ENCODE results near the gene ANO4.
A peak's percentile ranks its signal among the peaks of the same experiment; 100 is the strongest.

ANO4 gene

GRCh38 chr12:101009274-101009673 lies 214.7 kb downstream of the ANO4 start:
- H3K9me3 ChIP-seq (ENCODE audit: severe bottlenecking) = peaks cover 6% of the 10 kb centered on the region
- H3K27ac ChIP-seq (ENCODE audit: poor library complexity, severe bottlenecking) = no peak overlapping the region
- DNase-seq (ENCODE audit: low spot score) (no peak), ATAC-seq (ENCODE audit: low read depth) (no peak)
- TF ChIP-seq CTCF (IDR thresholded peaks at IDR 0.05; ENCODE audit: poor library complexity, severe bottlenecking) = no peak
- H3K4me3 ChIP-seq (ENCODE audit: severe bottlenecking) = no peak overlapping the region
- H3K36me3 ChIP-seq (ENCODE audit: low read depth) = no peaks in the 10 kb centered on the region
- no peaks in the 10 kb centered on the region for H3K4me1 ChIP-seq (ENCODE audit: insufficient read depth, poor library complexity, severe bottlenecking)
- no peaks in the 10 kb centered on the region for H3K27me3 ChIP-seq (ENCODE audit: insufficient read depth, poor library complexity, severe bottlenecking)

GRCh38 chr12:101010896-101011295 lies 216.3 kb downstream of the ANO4 start:
- Histone ChIP-seq H3K27me3 (ENCODE audit: insufficient read depth, poor library complexity, severe bottlenecking) (no peaks in the 10 kb centered on the region), H3K4me1 (ENCODE audit: insufficient read depth, poor library complexity, severe bottlenecking) (no peaks in the 10 kb centered on the region), H3K4me3 (ENCODE audit: severe bottlenecking) (no peak overlapping the region), H3K27ac (ENCODE audit: poor library complexity, severe bottlenecking) (no peak overlapping the region), H3K36me3 (ENCODE audit: low read depth) (no peaks in the 10 kb centered on the region), H3K9me3 (ENCODE audit: severe bottlenecking) (peaks cover 6% of the 10 kb centered on the region)
- no peak for TF ChIP-seq CTCF (IDR thresholded peaks at IDR 0.05; ENCODE audit: poor library complexity, severe bottlenecking)
- no peak for DNase-seq (ENCODE audit: low spot score)
- no peak for ATAC-seq (ENCODE audit: low read depth)

- no peak overlapping the region for H3K27ac ChIP-seq (ENCODE audit: poor library complexity, severe bottlenecking)
- no peak for ATAC-seq (ENCODE audit: low read depth)
- H3K36me3 ChIP-seq (ENCODE audit: low read depth) = no peaks in the 10 kb centered on the region
- H3K4me3 ChIP-seq (ENCODE audit: severe bottlenecking) = no peak overlapping the region
- peaks cover 4% of the 10 kb centered on the region for H3K9me3 ChIP-seq (ENCODE audit: severe bottlenecking)
- H3K4me1 ChIP-seq (ENCODE audit: insufficient read depth, poor library complexity, severe bottlenecking) = peaks cover 13% of the 10 kb centered on the region
- no peak for DNase-seq (ENCODE audit: low spot score)
- H3K27me3 ChIP-seq (ENCODE audit: insufficient read depth, poor library complexity, severe bottlenecking) = no peaks in the 10 kb centered on the region
- no peak for TF ChIP-seq CTCF (IDR thresholded peaks at IDR 0.05; ENCODE audit: poor library complexity, severe bottlenecking)
These were observed 219.4 kb downstream of the ANO4 start for GRCh38 chr12:101013993-101014392.

DNA sequence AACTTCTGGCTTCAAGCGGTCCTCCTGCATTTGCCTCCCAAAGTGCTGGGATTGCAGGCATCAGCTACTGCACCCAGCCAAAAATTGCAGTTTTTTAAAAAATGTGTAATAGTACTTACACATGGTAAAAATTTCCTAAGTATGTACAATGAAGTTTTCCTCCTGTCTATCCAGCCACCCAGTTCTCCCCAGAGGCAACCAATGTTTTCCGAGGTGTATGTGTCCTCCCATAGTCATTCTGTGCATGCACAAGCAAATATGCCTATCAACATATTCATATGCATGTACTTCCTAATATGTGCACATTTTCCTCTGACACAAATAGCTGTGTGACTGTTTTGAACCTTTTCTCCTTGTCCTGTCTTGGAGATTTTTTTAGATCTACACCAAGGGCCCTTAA lies 220.5 kb downstream of the ANO4 start:
- Histone ChIP-seq H3K4me1 (ENCODE audit: insufficient read depth, poor library complexity, severe bottlenecking) (peaks cover 23% of the 10 kb centered on the region), H3K27me3 (ENCODE audit: insufficient read depth, poor library complexity, severe bottlenecking) (no peaks in the 10 kb centered on the region), H3K27ac (ENCODE audit: poor library complexity, severe bottlenecking) (no peak overlapping the region), H3K4me3 (ENCODE audit: severe bottlenecking) (no peak overlapping the region), H3K9me3 (ENCODE audit: severe bottlenecking) (no peaks in the 10 kb centered on the region), H3K36me3 (ENCODE audit: low read depth) (no peaks in the 10 kb centered on the region)
- no peak for TF ChIP-seq CTCF (IDR thresholded peaks at IDR 0.05; ENCODE audit: poor library complexity, severe bottlenecking)
- DNase-seq (ENCODE audit: low spot score) (no peak), ATAC-seq (ENCODE audit: low read depth) (no peak)

DNA sequence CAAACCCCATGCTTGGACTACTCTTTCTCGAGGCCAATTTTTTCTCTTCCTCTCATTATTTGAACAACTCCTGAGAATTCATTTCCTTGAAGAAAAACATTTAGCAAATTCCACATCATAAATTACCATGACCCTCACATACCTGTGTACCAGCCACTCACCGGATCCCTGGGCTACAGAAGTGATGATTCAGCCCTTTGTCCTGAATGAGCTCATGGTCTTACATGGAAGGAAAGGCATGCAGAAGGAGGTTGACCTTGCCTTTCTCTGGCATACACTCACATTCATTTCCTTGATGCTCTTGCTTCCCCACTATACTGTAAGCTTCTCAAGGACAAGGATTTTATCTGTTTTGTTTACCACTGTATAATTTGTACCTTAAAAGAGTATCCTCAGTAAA lies 224.0 kb downstream of the ANO4 start:
- DNase-seq (ENCODE audit: low spot score) (peak; percentile 86), ATAC-seq (ENCODE audit: low read depth) (peak; percentile 95)
- H3K27me3 ChIP-seq (ENCODE audit: insufficient read depth, poor library complexity, severe bottlenecking) = no peaks in the 10 kb centered on the region
- H3K27ac ChIP-seq (ENCODE audit: poor library complexity, severe bottlenecking) = peak overlapping the region; percentile 98
- no peaks in the 10 kb centered on the region for H3K9me3 ChIP-seq (ENCODE audit: severe bottlenecking)
- no peaks in the 10 kb centered on the region for H3K36me3 ChIP-seq (ENCODE audit: low read depth)
- no peak for TF ChIP-seq CTCF (IDR thresholded peaks at IDR 0.05; ENCODE audit: poor library complexity, severe bottlenecking)
- H3K4me1 ChIP-seq (ENCODE audit: insufficient read depth, poor library complexity, severe bottlenecking) = peaks cover 53% of the 10 kb centered on the region
- no peak overlapping the region for H3K4me3 ChIP-seq (ENCODE audit: severe bottlenecking)

Data from RWPE2 (cell line).